GM06990 (cell line): ENCODE measurements around the gene RUFY3.

Source experiments
- DNase-seq: peaks from one replicate; pipeline ENCODE4 v3.0.0-alpha.2; 2011; ENCODE audit not compliant: insufficient read length; ENCODE audit errors: extremely low read depth
- H3K27me3 ChIP-seq: replicated peaks from 2 replicates; pipeline ENCODE4 v1.6.0; 2011; ENCODE audit warnings: low read length; ENCODE audit not compliant: control insufficient read depth, insufficient read depth
- H3K36me3 ChIP-seq: 2 replicates; pipeline ENCODE4 v1.5.1; 2011; ENCODE audit warnings: low read length; ENCODE audit not compliant: control insufficient read depth, insufficient read depth
- H3K4me3 ChIP-seq: replicated peaks from 2 replicates; pipeline ENCODE4 v1.5.1; 2011; ENCODE audit warnings: low read depth, mild to moderate bottlenecking, control low read depth, low read length
- CTCF ChIP-seq: IDR thresholded peaks from 2 replicates; pipeline ENCODE4 v1.5.1; 2011; ENCODE audit warnings: low read length, control low read depth, mild to moderate bottlenecking, inconsistent platforms; ENCODE audit not compliant: insufficient read depth, poor library complexity, severe bottlenecking

RUFY3 gene

GRCh38 chr4:70815370-70815769 lies 93.6 kb downstream of the RUFY3 start:
- TF ChIP-seq CTCF: no peak
- Histone ChIP-seq H3K27me3 (no peaks in the 10 kb centered on the region), H3K36me3 (0 out of 2 replicates have a peak, but pooled peaks cover 2% of the 10 kb centered on the region), H3K4me3 (no peak overlapping the region)
- no peak for DNase-seq

- TF ChIP-seq CTCF: no peak
These were observed 95.1 kb downstream of the RUFY3 start for GRCh38 chr4:70816894-70817293.

GRCh38 chr4:70818173-70818855 lies 96.5 kb downstream of the RUFY3 start:
- DNase-seq: no peak
- TF ChIP-seq CTCF: no peak
- Histone ChIP-seq H3K27me3 (no peaks in the 10 kb centered on the region), H3K4me3 (no peak overlapping the region), H3K36me3 (peaks cover 4% of the 10 kb centered on the region; the same call in 1 of the 2 replicates)

More at GRCh38 chr4:70816894-70817293, 95.1 kb downstream of the RUFY3 start:
- no peak overlapping the region for H3K4me3 ChIP-seq
- H3K36me3 ChIP-seq: peaks cover 2% of the 10 kb centered on the region; the same call in 1 of the 2 replicates
- DNase-seq: no peak
- H3K27me3 ChIP-seq: no peaks in the 10 kb centered on the region

GRCh38 chr4:70818921-70819320 lies 97.2 kb downstream of the RUFY3 start:
- H3K36me3 ChIP-seq: peaks cover 5% of the 10 kb centered on the region
- no peaks in the 10 kb centered on the region for H3K27me3 ChIP-seq
- H3K4me3 ChIP-seq: no peak overlapping the region
- DNase-seq: no peak
- TF ChIP-seq CTCF: no peak

GRCh38 chr4:70829015-70829414 lies 107.3 kb downstream of the RUFY3 start:
- H3K27me3 ChIP-seq: no peaks in the 10 kb centered on the region
- H3K36me3 ChIP-seq: peaks cover 10% of the 10 kb centered on the region
- no peak for DNase-seq
- no peak for TF ChIP-seq CTCF
- H3K4me3 ChIP-seq: no peak overlapping the region
